NCI-H82 (cell line): Measurements from ENCODE around the gene DEF6.
A peak's percentile ranks its signal among the peaks of the same experiment; 100 is the strongest.
"Not testable (repeated sequence)": the region's sequence is repeated elsewhere in the genome, so short reads cannot be mapped to it uniquely, and the experiment has no call there.

Source experiments
- DNase-seq: peaks from one replicate; lab custom pipeline; 2025; lab: John Stamatoyannopoulos, UW

The DEF6 gene

GRCh38 chr6:35280903-35281302, 16.7 kb upstream of the DEF6 start:
- no peak for DNase-seq

GRCh38 chr6:35282472-35282871, 15.1 kb upstream of the DEF6 start:
- no peak for DNase-seq

GRCh38 chr6:35283361-35283760, 14.3 kb upstream of the DEF6 start:
- no peak for DNase-seq

- peak; percentile 73 for DNase-seq
These were observed 9.8 kb upstream of the DEF6 start for GRCh38 chr6:35287671-35288396.

GRCh38 chr6:35288834-35289233, 8.8 kb upstream of the DEF6 start:
- DNase-seq: no peak

GRCh38 chr6:35291491-35291890, 6.1 kb upstream of the DEF6 start:
- no peak for DNase-seq

GRCh38 chr6:35292494-35292893, 5.1 kb upstream of the DEF6 start:
- no peak for DNase-seq

- no peak for DNase-seq
These were observed 3.9 kb upstream of the DEF6 start for GRCh38 chr6:35293681-35294080.

- peak; percentile 74 for DNase-seq
These were observed 3.2 kb upstream of the DEF6 start for GRCh38 chr6:35294308-35294945.

- DNase-seq: no peak
These were observed 2.6 kb upstream of the DEF6 start for GRCh38 chr6:35295036-35295435.

GRCh38 chr6:35295521-35296315, 1.9 kb upstream of the DEF6 start:
- no peak for DNase-seq

GRCh38 chr6:35296931-35297600, 552 bp upstream of the DEF6 start:
- DNase-seq: no peak

- no peak for DNase-seq
These were observed 1.1 kb downstream of the DEF6 start for GRCh38 chr6:35298625-35299140.

GRCh38 chr6:35299674-35300073, 2.1 kb downstream of the DEF6 start:
- DNase-seq: no peak

- DNase-seq: no peak
These were observed 3.2 kb downstream of the DEF6 start for GRCh38 chr6:35300848-35301247.

- peak; percentile 35 for DNase-seq
These were observed 5.1 kb downstream of the DEF6 start for GRCh38 chr6:35302604-35303241.

- no peak for DNase-seq
These were observed 6.7 kb downstream of the DEF6 start for GRCh38 chr6:35304299-35304698.

- no peak for DNase-seq
These were observed 7.5 kb downstream of the DEF6 start for GRCh38 chr6:35305117-35305516.

- DNase-seq: not testable (repeated sequence)
These were observed 9.5 kb downstream of the DEF6 start for GRCh38 chr6:35307138-35307537.

- DNase-seq: not testable (repeated sequence)
These were observed 10.9 kb downstream of the DEF6 start for GRCh38 chr6:35308543-35308942.

GRCh38 chr6:35309611-35310264, 12.1 kb downstream of the DEF6 start:
- no peak for DNase-seq
